SK-N-SH (cell line): ENCODE data around the gene IFNLR1. TPM values are rescaled to one million over a fixed set of nuclear protein-coding genes. Genes with fewer than 3 reads are reported as not detected.

Experiments used
- CTCF ChIA-PET: fragments of 300-600, 350-600 bp; formaldehyde crosslinking; extraction: SDS; loops from one replicate; lab custom pipeline; 2021; lab: Yijun Ruan, JAX
- POLR2A ChIA-PET: fragments of 350-600 bp; sonication (Branson Sonifier 250); formaldehyde crosslinking; extraction: SDS; loops from one replicate; lab custom pipeline; 2020; ENCODE audit warnings: antibody characterized with exemption, inconsistent platforms; lab: Yijun Ruan, JAX
- DNase-seq: peaks from one replicate; pipeline ENCODE4 v3.0.0; 2012
- H2AFZ ChIP-seq: fragments of 200-600 bp; sonication (generic); 2 replicates; pipeline ENCODE4 v1.8.1; 2016; ENCODE audit warnings: antibody characterized with exemption, mild to moderate bottlenecking, low read depth
- H3F3A ChIP-seq: fragments of 200-600 bp; sonication (generic); replicated peaks from 2 replicates; pipeline ENCODE3; 2016; ENCODE audit warnings: antibody characterized with exemption, mild to moderate bottlenecking; ENCODE audit not compliant: insufficient read depth
- H3K27ac ChIP-seq, 2 experiments: fragments of 200-500 bp in 1 of 2; fragments of 200-600 bp in 1 of 2; sonication (Bioruptor generic) in 1 of 2; sonication (generic), shearing (Covaris generic) in 1 of 2; 2 replicates each; pipeline versions ENCODE4 v1.5.1 to v1.6.1; 2014 to 2016; ENCODE audit warnings: low read depth in 2 of 2, inconsistent platforms in 1 of 2, low read length in 1 of 2, mild to moderate bottlenecking in 1 of 2, mixed read lengths in 1 of 2
- H3K27me3 ChIP-seq: fragments of 200-600 bp; sonication (generic), shearing (Covaris generic); 2 replicates; pipeline ENCODE4 v1.6.1; 2016; ENCODE audit warnings: mixed run types; ENCODE audit not compliant: insufficient read depth
- H3K36me3 ChIP-seq, 2 experiments: fragments of 200-500 bp in 1 of 2; fragments of 200-600 bp in 1 of 2; sonication (Bioruptor generic) in 1 of 2; sonication (generic) in 1 of 2; replicated peaks in 1 of 2; 2 replicates each; pipeline versions ENCODE3 to v1.5.1; 2014 to 2016; ENCODE audit warnings: low read length in 1 of 2, mild to moderate bottlenecking in 1 of 2; ENCODE audit not compliant: insufficient read depth in 2 of 2, control insufficient read depth in 1 of 2
- H3K4me1 ChIP-seq, 2 experiments: fragments of 200-500 bp in 1 of 2; fragments of 200-600 bp in 1 of 2; sonication (Bioruptor generic) in 1 of 2; sonication (generic), shearing (Covaris generic) in 1 of 2; 2 replicates each; pipeline versions ENCODE4 v1.5.1 to v1.6.1; 2014 to 2016; ENCODE audit warnings: low read depth in 1 of 2, low read length in 1 of 2, mixed run types in 1 of 2; ENCODE audit not compliant: insufficient read depth in 2 of 2, control insufficient read depth in 1 of 2
- H3K4me2 ChIP-seq: fragments of 200-600 bp; sonication (generic), shearing (Covaris generic); 2 replicates; pipeline ENCODE4 v1.6.1; 2017; ENCODE audit warnings: mixed run types
- H3K4me3 ChIP-seq, 2 experiments: fragments of 200-500 bp in 1 of 2; fragments of 200-600 bp in 1 of 2; sonication (Bioruptor generic) in 1 of 2; sonication (generic), shearing (Covaris generic) in 1 of 2; 2 replicates each; pipeline versions ENCODE4 v1.5.1 to v1.8.1; 2014 to 2016; ENCODE audit warnings: low read depth in 2 of 2, inconsistent platforms in 1 of 2, low read length in 1 of 2, mild to moderate bottlenecking in 1 of 2, mixed read lengths in 1 of 2, moderate library complexity in 1 of 2
- H3K79me2 ChIP-seq: fragments of 200-600 bp; sonication (generic); 2 replicates; pipeline ENCODE4 v1.8.1; 2017; ENCODE audit warnings: mild to moderate bottlenecking; ENCODE audit not compliant: insufficient read depth
- H3K9ac ChIP-seq: fragments of 200-600 bp; sonication (generic); 2 replicates; pipeline ENCODE4 v1.6.1; 2017; ENCODE audit warnings: mixed run types
- H3K9me2 ChIP-seq: fragments of 200-600 bp; sonication (generic); 2 replicates; pipeline ENCODE4 v1.6.1; 2017; ENCODE audit warnings: mixed run types
- H3K9me3 ChIP-seq: fragments of 200-600 bp; sonication (generic); 2 replicates; pipeline ENCODE4 v1.6.1; 2017; ENCODE audit warnings: mixed run types, mild to moderate bottlenecking, moderate library complexity
- H4K20me1 ChIP-seq: fragments of 200-600 bp; sonication (generic); 2 replicates; pipeline ENCODE4 v1.6.1; 2017; ENCODE audit warnings: mild to moderate bottlenecking, mixed run types; ENCODE audit not compliant: insufficient read depth
- ELF1 ChIP-seq: IDR thresholded peaks from 2 replicates; pipeline ENCODE4 v1.4.0; 2012
- EP300 ChIP-seq, 2 experiments: IDR thresholded peaks; 2 replicates each; pipeline versions ENCODE4 v1.4.0 to v1.6.1; 2012; ENCODE audit warnings: borderline replicate concordance in 1 of 2, low read depth in 1 of 2, low read length in 1 of 2
- EZH2phosphoT487 ChIP-seq: fragments of 200-600 bp; sonication (generic); IDR thresholded peaks from 2 replicates; pipeline ENCODE4 v1.6.1; 2017; ENCODE audit warnings: low read depth, mixed run types, mild to moderate bottlenecking, antibody characterized with exemption, moderate library complexity, borderline replicate concordance
- FOXM1 ChIP-seq: IDR thresholded peaks from 2 replicates; pipeline ENCODE4 v1.4.0; 2012; ENCODE audit warnings: low read depth, mild to moderate bottlenecking
- GABPA ChIP-seq: IDR thresholded peaks from 2 replicates; pipeline ENCODE4 v1.4.0; 2012; ENCODE audit warnings: low read depth, mild to moderate bottlenecking
- JUND ChIP-seq: IDR thresholded peaks from 2 replicates; pipeline ENCODE4 v1.4.0; 2012
- MAX ChIP-seq: IDR thresholded peaks from 2 replicates; pipeline ENCODE4 v1.4.0; 2012; ENCODE audit warnings: low read depth
- MEF2A ChIP-seq: IDR thresholded peaks from 2 replicates; pipeline ENCODE4 v1.4.0; 2012; ENCODE audit warnings: low read depth, borderline replicate concordance
- MXI1 ChIP-seq: IDR thresholded peaks from 2 replicates; pipeline ENCODE4 v1.6.1; 2012; ENCODE audit warnings: mild to moderate bottlenecking, low read depth, low read length, improper control_type of control experiment
- NFIC ChIP-seq: IDR thresholded peaks from 2 replicates; pipeline ENCODE4 v1.4.0; 2012; ENCODE audit warnings: borderline replicate concordance
- NRF1 ChIP-seq: IDR thresholded peaks from 2 replicates; pipeline ENCODE4 v1.6.1; 2012; ENCODE audit warnings: low read depth, mild to moderate bottlenecking, low read length
- PBX3 ChIP-seq: IDR thresholded peaks from 2 replicates; pipeline ENCODE4; 2012
- RAD21 ChIP-seq: IDR thresholded peaks from 2 replicates; pipeline ENCODE4 v1.6.1; 2012; ENCODE audit warnings: mild to moderate bottlenecking, low read length
- REST ChIP-seq: IDR thresholded peaks from 2 replicates; pipeline ENCODE4 v1.6.1; 2012; ENCODE audit warnings: mild to moderate bottlenecking, low read depth, low read length, moderate library complexity
- RFX5 ChIP-seq: IDR thresholded peaks from 2 replicates; pipeline ENCODE4 v1.6.1; 2012; ENCODE audit warnings: mild to moderate bottlenecking, improper control_type of control experiment, low read length
- SIN3A ChIP-seq: IDR thresholded peaks from 2 replicates; pipeline ENCODE4 v1.6.1; 2012; ENCODE audit warnings: low read depth, mild to moderate bottlenecking, low read length, moderate library complexity, borderline replicate concordance
- SMC3 ChIP-seq: IDR thresholded peaks from 2 replicates; pipeline ENCODE4 v1.6.1; 2012; ENCODE audit warnings: low read depth, low read length, improper control_type of control experiment
- TAF1 ChIP-seq: IDR thresholded peaks from 2 replicates; pipeline ENCODE4 v1.6.1; 2012; ENCODE audit warnings: low read depth, mild to moderate bottlenecking, low read length, moderate library complexity, borderline replicate concordance
- TCF12 ChIP-seq: IDR thresholded peaks from 2 replicates; pipeline ENCODE4 v1.4.0; 2012
- USF1 ChIP-seq: IDR thresholded peaks from 2 replicates; pipeline ENCODE4 v1.4.0; 2012; ENCODE audit warnings: low read depth, borderline replicate concordance
- USF2 ChIP-seq: fragments of 150-350 bp; IDR thresholded peaks from 2 replicates; pipeline ENCODE4 v1.6.1; 2017; ENCODE audit warnings: antibody characterized with exemption, low read length, low read depth, borderline replicate concordance
- YY1 ChIP-seq: IDR thresholded peaks from 2 replicates; pipeline ENCODE4 v1.4.0; 2012; ENCODE audit warnings: low read depth, mild to moderate bottlenecking
- WGBS: methylation state at CpG from one replicate; pipeline ENCODE4 v1.1.6; 2017; ENCODE audit warnings: low lambda C conversion rate; 5-methylcytosine and 5-hydroxymethylcytosine counted together
- polyA plus RNA-seq, 3 experiments: library from polyadenylated mRNA; depleted of rRNA; stranded (reverse); fragments of >200 nt; gene quantifications; 2 replicates each; pipeline ENCODE4 v1.2.3, GENCODE V29; 2012

IFNLR1 gene
- polyA plus RNA-seq, 1 of the 3 experiments (the other 2 are of a cell fraction): 0.30 TPM

- ChIA-PET POLR2A (no interaction called here), CTCF (interaction anchor here (0.6 kb wide), 1 partner anchor 116 kb away, joined by 3 read pairs; no protein-coding TSS in a partner anchor)
- Histone ChIP-seq H3K9me3 (no peaks in the 10 kb centered on the region; the same call in 1 of the 2 replicates), H3K79me2 (no peaks in the 10 kb centered on the region), H3K27me3 (no peaks in the 10 kb centered on the region), H3K9ac (no peak overlapping the region), H3F3A (no peaks in the 10 kb centered on the region), H3K4me2 (no peak overlapping the region), H3K9me2 (no peaks in the 10 kb centered on the region), H3K4me3 (no peak overlapping the region), H3K4me1 (no peaks in the 10 kb centered on the region), H2AFZ (no peak overlapping the region), H3K27ac (no peak overlapping the region), H4K20me1 (no peaks in the 10 kb centered on the region), H3K36me3 (no peaks in the 10 kb centered on the region)
- TF ChIP-seq JUND (no peak), SMC3 (no peak), RFX5 (no peak), EP300 (IDR thresholded peaks at IDR 0.05; ENCODE audit: borderline replicate concordance in 1 of 2, low read depth in 1 of 2, low read length in 1 of 2) (no peak), ELF1 (no peak), YY1 (no peak), TCF12 (no peak), SIN3A (no peak), FOXM1 (no peak), EZH2phosphoT487 (no peak), MAX (no peak), NFIC (no peak)
- DNase-seq: no peak
- WGBS: 84% methylated on average over 10 of the region's 10 CpGs
These were observed 9.9 kb downstream of the IFNLR1 start for GRCh38 chr1:24177161-24177560.

GRCh38 chr1:24175033-24175755, 11.9 kb downstream of the IFNLR1 start:
- Histone ChIP-seq H3K9ac (no peak overlapping the region), H3K9me2 (no peaks in the 10 kb centered on the region), H3K27me3 (no peaks in the 10 kb centered on the region), H2AFZ (no peak overlapping the region), H3K9me3 (no peaks in the 10 kb centered on the region; the same call in 1 of the 2 replicates), H3K36me3 (no peaks in the 10 kb centered on the region), H4K20me1 (no peaks in the 10 kb centered on the region), H3K4me2 (no peak overlapping the region), H3F3A (no peaks in the 10 kb centered on the region), H3K4me1 (no peaks in the 10 kb centered on the region), H3K27ac (no peak overlapping the region), H3K4me3 (no peak overlapping the region), H3K79me2 (no peaks in the 10 kb centered on the region)
- ChIA-PET POLR2A (no interaction called here), CTCF (interaction anchor here (1.3 kb wide), 1 partner anchor 25 kb away, joined by 4 read pairs; no protein-coding TSS in a partner anchor)
- DNase-seq: no peak
- 48% methylated on average over 5 of the region's 6 CpGs for WGBS
- TF ChIP-seq GABPA (no peak), PBX3 (no peak), USF1 (no peak), NRF1 (no peak), MXI1 (no peak), FOXM1 (no peak), ELF1 (no peak), TAF1 (no peak), REST (no peak), TCF12 (no peak), MEF2A (no peak), USF2 (no peak), RAD21 (no peak)
